GM23338 (cell line): ENCODE data around the gene ADGRL1. TPM values are rescaled to one million over a fixed set of nuclear protein-coding genes. Genes with fewer than 3 reads are reported as not detected.

ENCODE experiments used
- ATAC-seq: fragments of 200-7000 bp; cut with Tn5 transposase; 3 replicates; pipeline ENCODE4 v1.9.1; 2020
- DNase-seq: peaks from one replicate; pipeline ENCODE4 v3.0.0-alpha.2; 2015; ENCODE audit warnings: low spot score
- H2AFZ ChIP-seq: fragments of 200-600 bp; sonication (generic); 2 replicates; pipeline ENCODE4 v1.8.0; 2016; ENCODE audit warnings: antibody characterized with exemption, mild to moderate bottlenecking, moderate library complexity
- H3F3A ChIP-seq: fragments of 200-600 bp; sonication (generic); replicated peaks from 2 replicates; pipeline ENCODE4 v1.8.0; 2017; ENCODE audit warnings: antibody characterized with exemption, mixed run types, low read depth
- H3K27ac ChIP-seq: fragments of 200-600 bp; sonication (generic); 2 replicates; pipeline ENCODE4 v1.6.1; 2016; ENCODE audit warnings: low read depth
- H3K27me3 ChIP-seq: fragments of 200-600 bp; sonication (generic); 2 replicates; pipeline ENCODE4 v1.8.0; 2016; ENCODE audit warnings: mild to moderate bottlenecking, mixed run types, moderate library complexity; ENCODE audit not compliant: insufficient read depth
- H3K36me3 ChIP-seq: fragments of 200-600 bp; sonication (generic); 2 replicates; pipeline ENCODE4 v1.8.0; 2016; ENCODE audit warnings: mild to moderate bottlenecking; ENCODE audit not compliant: insufficient read depth
- H3K4me1 ChIP-seq: fragments of 200-600 bp; sonication (generic); 2 replicates; pipeline ENCODE4 v1.8.0; 2016; ENCODE audit warnings: mild to moderate bottlenecking, moderate library complexity; ENCODE audit not compliant: insufficient read depth
- H3K4me2 ChIP-seq: fragments of 200-600 bp; sonication (generic); 2 replicates; pipeline ENCODE4 v1.7.1; 2017; ENCODE audit warnings: mixed run types
- H3K4me3 ChIP-seq: fragments of 200-600 bp; sonication (generic); 2 replicates; pipeline ENCODE4 v1.6.1; 2016; ENCODE audit warnings: mixed run types
- H3K79me2 ChIP-seq: fragments of 200-600 bp; sonication (generic); replicated peaks from 2 replicates; pipeline ENCODE4 v1.8.0; 2017; ENCODE audit warnings: mild to moderate bottlenecking; ENCODE audit not compliant: insufficient read depth
- H3K9me2 ChIP-seq: fragments of 200-600 bp; sonication (generic); 2 replicates; pipeline ENCODE4 v1.8.0; 2017; ENCODE audit not compliant: insufficient read depth
- H4K20me1 ChIP-seq: fragments of 200-600 bp; sonication (generic); replicated peaks from 2 replicates; pipeline ENCODE4 v1.8.0; 2017; ENCODE audit warnings: mild to moderate bottlenecking; ENCODE audit not compliant: insufficient read depth
- H3K27ac Mint-ChIP-seq: 2 replicates; pipeline ENCODE4 v1.8.0; 2020; ENCODE audit warnings: inconsistent platforms, mild to moderate bottlenecking, moderate library complexity, mixed read lengths
- H3K27me3 Mint-ChIP-seq: 3 replicates; pipeline ENCODE4 v1.8.0; 2022; ENCODE audit warnings: low read depth, mild to moderate bottlenecking, moderate library complexity, mixed read lengths, inconsistent platforms; ENCODE audit not compliant: insufficient read depth, poor library complexity
- H3K36me3 Mint-ChIP-seq: 3 replicates; pipeline ENCODE4 v1.8.0; 2021; ENCODE audit warnings: low read depth, mild to moderate bottlenecking, inconsistent platforms, moderate library complexity, mixed read lengths
- H3K4me1 Mint-ChIP-seq: 3 replicates; pipeline ENCODE4 v1.8.0; 2020; ENCODE audit warnings: mild to moderate bottlenecking, inconsistent platforms, mixed read lengths
- H3K4me3 Mint-ChIP-seq: 3 replicates; pipeline ENCODE4 v1.8.0; 2021; ENCODE audit warnings: moderate library complexity, mild to moderate bottlenecking, inconsistent platforms, mixed read lengths
- H3K9me3 Mint-ChIP-seq: 3 replicates; pipeline ENCODE4 v1.8.0; 2020; ENCODE audit warnings: moderate library complexity, mild to moderate bottlenecking, inconsistent platforms, mixed read lengths
- CREB1 ChIP-seq: fragments of 250-450 bp; sonication (Bioruptor Pico); IDR thresholded peaks from 2 replicates; pipeline ENCODE4 v1.5.0; 2020; ENCODE audit warnings: low read depth, mild to moderate bottlenecking, moderate library complexity
- CTCF ChIP-seq, 2 experiments: fragments of 200-600 bp in 1 of 2; sonication (generic) in 1 of 2; conservative IDR thresholded peaks; 2 replicates each; pipeline versions ENCODE4 v1.5.1 to v1.6.1; 2016 to 2017; ENCODE audit warnings: antibody characterized with exemption in 2 of 2, low read depth in 2 of 2, mild to moderate bottlenecking in 2 of 2, moderate library complexity in 1 of 2
- ETS1 ChIP-seq: IDR thresholded peaks from 2 replicates; pipeline ENCODE4 v1.6.1; 2016; ENCODE audit warnings: antibody characterized with exemption
- EZH2 ChIP-seq: fragments of 200-600 bp; sonication (generic); IDR thresholded peaks from one replicate; pipeline ENCODE4 v1.8.0; 2017; ENCODE audit warnings: antibody characterized with exemption, mild to moderate bottlenecking, low read depth; ENCODE audit not compliant: unreplicated experiment
- EZH2phosphoT487 ChIP-seq: fragments of 200-600 bp; sonication (generic); IDR thresholded peaks from one replicate; pipeline ENCODE4 v1.8.1; 2018; ENCODE audit warnings: antibody characterized with exemption; ENCODE audit not compliant: unreplicated experiment
- JUNB ChIP-seq: IDR thresholded peaks from one replicate; pipeline ENCODE4 v1.6.1; 2016; ENCODE audit warnings: antibody characterized with exemption; ENCODE audit not compliant: unreplicated experiment
- NANOG ChIP-seq: IDR thresholded peaks from 2 replicates; pipeline ENCODE4 v1.6.1; 2016; ENCODE audit warnings: antibody characterized with exemption, borderline replicate concordance
- POLR2AphosphoS5 ChIP-seq: IDR thresholded peaks from 2 replicates; pipeline ENCODE4 v1.6.1; 2016; ENCODE audit warnings: antibody characterized with exemption, low read depth
- REST ChIP-seq: IDR thresholded peaks from one replicate; pipeline ENCODE4 v1.6.1; 2018; ENCODE audit warnings: antibody characterized with exemption; ENCODE audit not compliant: unreplicated experiment
- STAT1 ChIP-seq: IDR thresholded peaks from one replicate; pipeline ENCODE4 v1.6.1; 2016; ENCODE audit warnings: antibody characterized with exemption; ENCODE audit not compliant: unreplicated experiment
- ZNF114 ChIP-seq: fragments of 250-450 bp; sonication (Bioruptor Pico); IDR thresholded peaks from 2 replicates; pipeline ENCODE4 v1.5.0; 2020; ENCODE audit warnings: mild to moderate bottlenecking, moderate library complexity
- ZNF331 ChIP-seq: fragments of 250-450 bp; sonication (Bioruptor Pico); IDR thresholded peaks from 2 replicates; pipeline ENCODE4 v1.5.0; 2020; ENCODE audit warnings: low read depth, mild to moderate bottlenecking, moderate library complexity
- ZNF462 ChIP-seq: fragments of 250-450 bp; sonication (Bioruptor Pico); IDR thresholded peaks from 2 replicates; pipeline ENCODE4 v1.5.0; 2020; ENCODE audit warnings: mild to moderate bottlenecking, moderate library complexity
- polyA plus RNA-seq: library from polyadenylated mRNA; unstranded; fragments of >200 nt; fragmentation: Nextera tagmentation; extraction: Ambion mirVana; gene quantifications from 2 replicates; pipeline ENCODE4 v1.2.1, GENCODE V29; 2016
- total RNA-seq: library from RNA; depleted of rRNA; stranded (reverse); fragments of >200 nt; shearing (Covaris generic); gene quantifications from 2 replicates; pipeline ENCODE4 v1.2.3, GENCODE V29; 2014

The ADGRL1 gene
- total and polyA plus RNA-seq, 2 experiments from 2014 or later, result 20.6 to 100 TPM

GRCh38 chr19:14218620-14219330 lies 12.8 kb upstream of the ADGRL1 start:
- H3K9me2 ChIP-seq, result no peaks in the 10 kb centered on the region
- H4K20me1 ChIP-seq, result no peaks in the 10 kb centered on the region
- peaks cover 14% of the 10 kb centered on the region for H3K4me1 Mint-ChIP-seq
- no peak overlapping the region for H3K27ac ChIP-seq
- H2AFZ ChIP-seq, result no peak overlapping the region
- ATAC-seq (no peak), DNase-seq (no peak)
- H3K4me2 ChIP-seq, result no peak overlapping the region
- no peaks in the 10 kb centered on the region for H3K36me3 Mint-ChIP-seq
- no peaks in the 10 kb centered on the region for H3K4me1 ChIP-seq
- H3K36me3 ChIP-seq, result no peaks in the 10 kb centered on the region
- H3F3A ChIP-seq, result 0 out of 2 replicates have a peak, but pooled peaks cover 11% of the 10 kb centered on the region
- H3K9me3 Mint-ChIP-seq, result no peaks in the 10 kb centered on the region; the same call in 2 of the 3 replicates
- TF ChIP-seq POLR2AphosphoS5 (no peak), CTCF (conservative IDR thresholded peaks at IDR 0.05; ENCODE audit: low read depth in 2 of 2) (no peak), EZH2 (no peak), CREB1 (CRISPR knock-in tag) (no peak), ETS1 (no peak), ZNF114 (no peak), JUNB (no peak), EZH2phosphoT487 (no peak), ZNF462 (CRISPR knock-in tag) (no peak), REST (no peak), STAT1 (no peak), ZNF331 (CRISPR knock-in tag) (no peak), NANOG (no peak)
- H3K4me3 Mint-ChIP-seq, result no peak overlapping the region
- H3K27me3 ChIP-seq, result no peaks in the 10 kb centered on the region
- H3K27ac Mint-ChIP-seq, result no peak overlapping the region
- peaks cover 10% of the 10 kb centered on the region for H3K27me3 Mint-ChIP-seq
- no peaks in the 10 kb centered on the region for H3K79me2 ChIP-seq
- H3K4me3 ChIP-seq, result no peak overlapping the region
